Gastrocnemius medialis (tissue), 4 donors: Measurements from ENCODE around the gene SLAMF9.

Experiments
- CTCF ChIP-seq, 5 experiments: fragments of 450-650 bp in 3 of 5; fragments of 200-600 bp in 2 of 5; sonication (generic) in 2 of 5; IDR thresholded peaks in 4 of 5; conservative IDR thresholded peaks in 1 of 5; 1 replicate in 4 of 5; 2 replicates in 1 of 5; pipeline ENCODE4 v1.5.1; 2016 to 2019; ENCODE audit warnings: antibody characterized with exemption in 5 of 5, mild to moderate bottlenecking in 3 of 5, moderate library complexity in 3 of 5
- POLR2A ChIP-seq, 2 donors: fragments of 450-650 bp; IDR thresholded peaks; one replicate each; pipeline ENCODE4 v1.6.1; 2017; ENCODE audit warnings: antibody characterized with exemption in 2 of 2, mild to moderate bottlenecking in 2 of 2, moderate library complexity in 2 of 2

GRCh38 chr1:159902541-159902940 is 51.5 kb downstream of the SLAMF9 start:
- TF ChIP-seq CTCF (IDR thresholded peaks at IDR 0.05 in 4 of 5, conservative IDR thresholded peaks at IDR 0.05 in 1 of 5) (no peak), POLR2A (IDR thresholded peaks at IDR 0.05) (no peak)
